GM12878 (cell line): ENCODE measurements around the gene ARID5B. TPM values are rescaled to one million over a fixed set of nuclear protein-coding genes. Genes with fewer than 3 reads are reported as not detected.

Experiments used
- ATAC-seq: fragments of 200-7000 bp; cut with Tn5 transposase; 3 replicates; pipeline ENCODE4 v1.9.1; 2020; ENCODE audit warnings: mild to moderate bottlenecking, moderate library complexity
- BruUV-seq: library from RNA; stranded (reverse); fragments of 400-500 nt; replicated peaks from 2 replicates; lab custom pipeline; 2021; lab: Mats Ljungman, UMichigan
- CTCF ChIA-PET: fragments of 300-600 bp; sonication (Branson Sonifier 250); formaldehyde crosslinking; extraction: SDS; loops from one replicate; lab custom pipeline; 2021; ENCODE audit warnings: inconsistent platforms; lab: Yijun Ruan, JAX
- POLR2A ChIA-PET: fragments of 350-600 bp; formaldehyde crosslinking; extraction: SDS; loops from one replicate; lab custom pipeline; 2021; ENCODE audit warnings: inconsistent platforms; lab: Charles Lee
- RAD21 ChIA-PET: fragments of 300-600 bp; sonication (Branson Sonifier 250); formaldehyde crosslinking; loops from one replicate; lab custom pipeline; 2023; ENCODE audit warnings: antibody characterized with exemption; ENCODE audit not compliant: unreplicated experiment; lab: Charles Lee
- SMC1A ChIA-PET: fragments of 300-600 bp; sonication (Branson Sonifier 250); formaldehyde crosslinking; loops from one replicate; lab custom pipeline; 2023; ENCODE audit not compliant: unreplicated experiment, uncharacterized antibody; lab: Charles Lee
- DNase-seq: peaks from one replicate; pipeline ENCODE4 v3.0.0-alpha.2; 2011; ENCODE audit warnings: low read depth, low spot score
- FAIRE-seq: peaks from 3 replicates; lab custom pipeline; 2011; peaks lifted over from hg19 to GRCh38; lab: Jason Lieb, UNC
- H2AFZ ChIP-seq: 2 replicates; pipeline ENCODE4 v1.6.0; 2011; ENCODE audit warnings: low read depth, low read length, control low read depth; ENCODE audit not compliant: control insufficient read depth
- H3K27ac ChIP-seq: 2 replicates; pipeline ENCODE4 v1.5.1; 2011; ENCODE audit warnings: control low read depth; ENCODE audit not compliant: control insufficient read depth, insufficient read depth
- H3K27me3 ChIP-seq, 2 experiments: replicated peaks in 1 of 2; 2 replicates each; pipeline versions ENCODE4 v1.6.0 to v1.6.1; 2011; ENCODE audit warnings: low read length in 1 of 2; ENCODE audit not compliant: control insufficient read depth in 2 of 2, insufficient read depth in 2 of 2
- H3K36me3 ChIP-seq, 2 experiments: 2 replicates each; pipeline ENCODE4 v1.5.1; 2011; ENCODE audit warnings: low read length in 1 of 2; ENCODE audit not compliant: control insufficient read depth in 2 of 2, insufficient read depth in 2 of 2
- H3K4me1 ChIP-seq: 2 replicates; pipeline ENCODE4 v1.6.1; 2011; ENCODE audit warnings: mild to moderate bottlenecking, low read length, moderate library complexity, mixed read lengths; ENCODE audit not compliant: control insufficient read depth, insufficient read depth
- H3K4me2 ChIP-seq: 2 replicates; pipeline ENCODE4 v1.6.0; 2011; ENCODE audit warnings: control low read depth; ENCODE audit not compliant: control insufficient read depth, insufficient read depth
- H3K4me3 ChIP-seq: fragments of 200-600 bp; sonication (generic); 2 replicates; pipeline ENCODE4 v1.5.1; 2016
- H3K79me2 ChIP-seq: 2 replicates; pipeline ENCODE4 v1.6.0; 2011; ENCODE audit warnings: low read length; ENCODE audit not compliant: control insufficient read depth, insufficient read depth
- H3K9ac ChIP-seq: 2 replicates; pipeline ENCODE4 v1.8.0; 2011; ENCODE audit warnings: low read length, control low read depth, mixed read lengths; ENCODE audit not compliant: control insufficient read depth, insufficient read depth
- H3K9me3 ChIP-seq: replicated peaks from 3 replicates; pipeline ENCODE4 v1.5.1; 2011; ENCODE audit warnings: mild to moderate bottlenecking, low read length; ENCODE audit not compliant: control insufficient read depth, insufficient read depth
- H4K20me1 ChIP-seq: 2 replicates; pipeline ENCODE4 v1.6.0; 2011; ENCODE audit not compliant: control insufficient read depth, insufficient read depth
- KAT2A ChIP-seq: conservative IDR thresholded peaks from 2 replicates; pipeline ENCODE4 v1.6.1; 2011; ENCODE audit warnings: low read depth, low read length; ENCODE audit not compliant: control insufficient read depth
- PAX5 ChIP-seq: IDR thresholded peaks from 2 replicates; pipeline ENCODE4 v1.6.1; 2011; ENCODE audit warnings: low read depth, low read length, borderline replicate concordance
- POLR2AphosphoS5 ChIP-seq: IDR thresholded peaks from 2 replicates; pipeline ENCODE4 v1.6.1; 2011; ENCODE audit warnings: mild to moderate bottlenecking, low read length, inconsistent platforms
- SMARCA5 ChIP-seq: fragments of 450-650 bp; IDR thresholded peaks from 2 replicates; pipeline ENCODE4 v1.6.1; 2017; ENCODE audit warnings: mild to moderate bottlenecking
- SREBF2 ChIP-seq: IDR thresholded peaks from 2 replicates; pipeline ENCODE4 v1.6.1; 2012; ENCODE audit warnings: mild to moderate bottlenecking, low read length
- USF2 ChIP-seq: IDR thresholded peaks from 2 replicates; pipeline ENCODE4 v1.6.1; 2011; ENCODE audit warnings: low read depth, low read length, improper control_type of control experiment, borderline replicate concordance
- ZBTB11 ChIP-seq: fragments of 450-650 bp; formaldehyde crosslinking; IDR thresholded peaks from 2 replicates; pipeline ENCODE4 v1.5.0; 2022; ENCODE audit warnings: mild to moderate bottlenecking, missing genetic modification characterization
- ZBTB4 ChIP-seq: fragments of 450-650 bp; formaldehyde crosslinking; IDR thresholded peaks from 2 replicates; pipeline ENCODE4 v1.4.0; 2022; ENCODE audit warnings: mild to moderate bottlenecking, moderate library complexity
- ZBTB40 ChIP-seq: fragments of 450-650 bp; IDR thresholded peaks from 2 replicates; pipeline ENCODE4 v1.6.1; 2016; ENCODE audit warnings: mild to moderate bottlenecking, moderate library complexity, borderline replicate concordance
- ZNF217 ChIP-seq: fragments of 450-650 bp; IDR thresholded peaks from 2 replicates; pipeline ENCODE4 v1.6.1; 2017; ENCODE audit warnings: antibody characterized with exemption, mild to moderate bottlenecking
- WGBS: methylation state at CpG from one replicate; pipeline ENCODE4 v1.1.6; 2016; ENCODE audit warnings: low lambda C conversion rate; ENCODE audit not compliant: insufficient replicate concordance, insufficient coverage; ENCODE audit errors: missing lambda C conversion rate; 5-methylcytosine and 5-hydroxymethylcytosine counted together
- in situ Hi-C: fragments of 300-500 bp; cut with MboI; formaldehyde crosslinking; loops from 9 replicates; pipeline ENCODE4 v1.14.3; 2018; ENCODE audit warnings: mixed read lengths
- intact Hi-C: fragments of 100-400 bp; cut with micrococcal nuclease; formaldehyde crosslinking; loops from one replicate; pipeline ENCODE4 v1.14.2; 2022; ENCODE audit not compliant: unreplicated experiment
- polyA plus RNA-seq, 11 experiments: library from polyadenylated mRNA; depleted of rRNA in 4 of 11; unstranded in 6 of 11; stranded (reverse) in 5 of 11; fragments of >200 nt; fragmentation: Nextera tagmentation in 4 of 11; fragmentation: Illumina TruSeq in 1 of 11; extraction: Ambion mirVana in 4 of 11; extraction: Trizol in 1 of 11; gene quantifications; 1 replicate in 1 of 11; 2 replicates in 10 of 11; pipeline versions ENCODE4 v1.2.1 to v1.2.3, GENCODE V29; 2011 to 2016; ENCODE audit warnings: inconsistent platforms in 2 of 11, missing spikeins in 2 of 11, low read depth in 1 of 11
- total RNA-seq, 4 experiments: library from RNA; depleted of rRNA in 3 of 4; stranded (reverse); fragments of >200 nt in 3 of 4; fragmentation: Illumina TruSeq in 1 of 4; extraction: Trizol in 1 of 4; gene quantifications; 2 replicates each; pipeline versions ENCODE4 v1.2.1 to v1.2.3, GENCODE V29; 2013 to 2021

Gene ARID5B
- total and polyA plus RNA-seq, 10 of the 15 experiments (the other 5 are each of a cell fraction or from before 2014, with no cell fraction given) = 2.7 to 8.5 (median 6.1) TPM

- DNase-seq (no peak), FAIRE-seq (no peak), ATAC-seq (no peak)
- BruUV-seq = no TSS peak
- Histone ChIP-seq H3K4me3 (no peak overlapping the region), H3K9ac (no peak overlapping the region), H3K27me3 (no peaks in the 10 kb centered on the region), H3K4me1 (peaks cover 31% of the 10 kb centered on the region), H4K20me1 (no peaks in the 10 kb centered on the region), H2AFZ (no peak overlapping the region), H3K79me2 (peaks cover 16% of the 10 kb centered on the region), H3K27ac (no peak overlapping the region), H3K36me3 (peaks cover 2 to 9% of the 10 kb centered on the region in 2 experiments; a peak in 2 of 4 replicates), H3K9me3 (no peaks in the 10 kb centered on the region), H3K4me2 (no peak overlapping the region)
- intact Hi-C loops = no loop called here
- ChIA-PET RAD21 (interaction anchor here (1.3 kb wide), 1 partner anchor 110 kb away, joined by 3 read pairs; no protein-coding TSS in a partner anchor), SMC1A (interaction anchor here (0.6 to 1.9 kb wide), 5 partner anchors 10 to 113 kb away, joined by 3 to 8 read pairs (median 3); partner anchors contain the start of gene ARID5B), POLR2A (interaction anchor here (0.5 kb wide), 1 partner anchor 113 kb away, joined by 3 read pairs; the partner anchor contains the start of gene ARID5B), CTCF (interaction anchor here (0.6 to 1.0 kb wide), 2 partner anchors 15 to 118 kb away, joined by 3 to 4 read pairs; no protein-coding TSS in a partner anchor)
- WGBS = 97% methylated on average over 3 of the region's 3 CpGs
- in situ Hi-C loops = no loop called here
- TF ChIP-seq SMARCA5 (no peak), KAT2A (no peak), SREBF2 (no peak), ZBTB4 (CRISPR knock-in tag) (no peak), ZBTB11 (no peak), PAX5 (no peak), USF2 (no peak), ZBTB40 (no peak), POLR2AphosphoS5 (no peak), ZNF217 (no peak)
These were observed 113.0 kb downstream of the ARID5B start for GRCh38 chr10:62014510-62014909.
